Measurements from ENCODE around the gene AGAP4.
"Not testable (repeated sequence)": the region's sequence is repeated elsewhere in the genome, so short reads cannot be mapped to it uniquely, and the experiment has no call there.

The AGAP4 gene

GRCh38 chr10:45790694-45791426, 56.4 kb downstream of the AGAP4 start:
- not testable (repeated sequence) for DNase-seq (ENCODE audit: low read depth, low spot score)

GRCh38 chr10:45789991-45790390, 57.3 kb downstream of the AGAP4 start:
- DNase-seq (ENCODE audit: low read depth, low spot score): not testable (repeated sequence)

GRCh38 chr10:45787212-45787741, 60.0 kb downstream of the AGAP4 start:
- not testable (repeated sequence) for DNase-seq (ENCODE audit: low read depth, low spot score)

- DNase-seq (ENCODE audit: low read depth, low spot score): not testable (repeated sequence)
Measured at GRCh38 chr10:45786217-45786616, 61.1 kb downstream of the AGAP4 start.
